WTC11 (cell line): Measurements from ENCODE around the gene BSN. TPM values are rescaled to one million over a fixed set of nuclear protein-coding genes. Genes with fewer than 3 reads are reported as not detected.

Experiments used
- CREB1 ChIP-seq: sonication (generic); formaldehyde crosslinking; IDR thresholded peaks from 2 replicates; pipeline ENCODE4 v1.8.0; 2023; ENCODE audit warnings: mild to moderate bottlenecking, missing genetic modification reagents
- CREM ChIP-seq: sonication (generic); formaldehyde crosslinking; IDR thresholded peaks from 2 replicates; pipeline ENCODE4 v1.8.1; 2022; ENCODE audit warnings: mild to moderate bottlenecking, missing genetic modification reagents, moderate library complexity
- EMX1 ChIP-seq: fragments of 250-450 bp; sonication (Bioruptor Pico); IDR thresholded peaks from 2 replicates; pipeline ENCODE4 v1.8.0; 2021; ENCODE audit warnings: mild to moderate bottlenecking
- IRF1 ChIP-seq: sonication (generic); formaldehyde crosslinking; IDR thresholded peaks from 2 replicates; pipeline ENCODE4 v1.8.0; 2023; ENCODE audit warnings: missing genetic modification reagents
- NFATC4 ChIP-seq: fragments of 250-450 bp; sonication (Bioruptor Pico); IDR thresholded peaks from 2 replicates; pipeline ENCODE4 v1.9.0; 2021; ENCODE audit warnings: mild to moderate bottlenecking
- NFE2L1 ChIP-seq: sonication (generic); formaldehyde crosslinking; IDR thresholded peaks from 2 replicates; pipeline ENCODE4 v1.8.1; 2023; ENCODE audit warnings: missing genetic modification reagents
- NR1H2 ChIP-seq: sonication (generic); formaldehyde crosslinking; IDR thresholded peaks from 2 replicates; pipeline ENCODE4 v1.9.0; 2021; ENCODE audit warnings: mild to moderate bottlenecking, moderate library complexity, missing genetic modification reagents
- NR2C2 ChIP-seq: sonication (generic); formaldehyde crosslinking; IDR thresholded peaks from 2 replicates; pipeline ENCODE4 v1.8.0; 2022; ENCODE audit warnings: mild to moderate bottlenecking, missing genetic modification reagents
- NR3C1 ChIP-seq: sonication (generic); formaldehyde crosslinking; conservative IDR thresholded peaks from 2 replicates; pipeline ENCODE4 v1.8.1; 2023; ENCODE audit warnings: low read depth, mild to moderate bottlenecking, missing genetic modification reagents
- PRDM15 ChIP-seq: sonication (generic); formaldehyde crosslinking; IDR thresholded peaks from 2 replicates; pipeline ENCODE4 v1.8.0; 2022; ENCODE audit warnings: missing genetic modification reagents
- PRRX2 ChIP-seq: fragments of 250-450 bp; sonication (Bioruptor Pico); IDR thresholded peaks from 2 replicates; pipeline ENCODE4 v1.8.0; 2021; ENCODE audit warnings: mild to moderate bottlenecking
- RORB ChIP-seq: fragments of 250-450 bp; sonication (Bioruptor Pico); IDR thresholded peaks from 2 replicates; pipeline ENCODE4 v1.9.0; 2021; ENCODE audit warnings: mild to moderate bottlenecking
- SMAD4 ChIP-seq: sonication (generic); formaldehyde crosslinking; IDR thresholded peaks from 2 replicates; pipeline ENCODE4 v1.8.0; 2022; ENCODE audit warnings: mild to moderate bottlenecking, missing genetic modification reagents
- STAT6 ChIP-seq: sonication (generic); formaldehyde crosslinking; conservative IDR thresholded peaks from 2 replicates; pipeline ENCODE4 v1.8.1; 2023; ENCODE audit warnings: mild to moderate bottlenecking, low read depth, missing genetic modification reagents, moderate library complexity
- TEAD1 ChIP-seq: sonication (generic); formaldehyde crosslinking; IDR thresholded peaks from 2 replicates; pipeline ENCODE4 v1.8.0; 2022; ENCODE audit warnings: mild to moderate bottlenecking, missing genetic modification reagents
- ZBTB43 ChIP-seq: sonication (generic); formaldehyde crosslinking; IDR thresholded peaks from 2 replicates; pipeline ENCODE4 v1.8.1; 2023; ENCODE audit warnings: mild to moderate bottlenecking, missing genetic modification reagents
- ZNF281 ChIP-seq: sonication (generic); formaldehyde crosslinking; IDR thresholded peaks from 2 replicates; pipeline ENCODE4 v1.8.0; 2023; ENCODE audit warnings: mild to moderate bottlenecking, missing genetic modification reagents
- ZNF425 ChIP-seq: fragments of 250-450 bp; sonication (Bioruptor Pico); conservative IDR thresholded peaks from 2 replicates; pipeline ENCODE4 v1.9.0; 2021; ENCODE audit warnings: mild to moderate bottlenecking
- total RNA-seq: library from RNA; stranded (reverse); gene quantifications from 3 replicates; pipeline ENCODE4 v1.2.3, GENCODE V29; 2021
- TF ChIP-seq, protein P1 (sequence below): fragments of 250-450 bp; sonication (Bioruptor Pico); IDR thresholded peaks from 2 replicates; pipeline ENCODE4 v1.9.0; 2021; ENCODE audit warnings: mild to moderate bottlenecking
- TF ChIP-seq, protein P2 (sequence below): fragments of 200-600 bp; IDR thresholded peaks from 2 replicates; pipeline ENCODE4 v1.8.0; 2022; ENCODE audit warnings: antibody characterized with exemption
- TF ChIP-seq, protein P3 (sequence below): sonication (generic); formaldehyde crosslinking; IDR thresholded peaks from 2 replicates; pipeline ENCODE4 v1.8.0; 2022; ENCODE audit warnings: mild to moderate bottlenecking, missing genetic modification reagents

Gene BSN
- total RNA-seq, 1 experiment from 2014 or later: 2.8 TPM

GRCh38 chr3:49719214-49719884 lies 165.1 kb downstream of the BSN start, which contains the start of gene AMIGO3 (continued):
- TF ChIP-seq PRDM15 (CRISPR knock-in tag) (0 out of 2 replicates have a peak, but pooled peaks have one; percentile 6), ZNF281 (CRISPR knock-in tag) (0 out of 2 replicates have a peak, but pooled peaks have one; percentile 83), NFATC4 (CRISPR knock-in tag) (peak; percentile 91), NR3C1 (peak; percentile 95), RORB (CRISPR knock-in tag) (no peak), ZBTB43 (CRISPR knock-in tag) (0 out of 2 replicates have a peak, but pooled peaks have one; percentile 1), TEAD1 (CRISPR knock-in tag) (no peak; the same call in 1 of the 2 replicates), IRF1 (CRISPR knock-in tag) (peak; percentile 32; the same call in 1 of the 2 replicates), CREB1 (peak; percentile 62; the same call in 1 of the 2 replicates), NR1H2 (no peak), NFE2L1 (CRISPR knock-in tag) (no peak), PRRX2 (CRISPR knock-in tag) (peak; percentile 62; the same call in 1 of the 2 replicates), SMAD4 (CRISPR knock-in tag) (no peak; the same call in 1 of the 2 replicates), CREM (no peak; the same call in none of the 2 replicates), EMX1 (CRISPR knock-in tag) (peak; percentile 67; the same call in 1 of the 2 replicates), NR2C2 (peak; percentile 18; the same call in 1 of the 2 replicates), ZNF425 (CRISPR knock-in tag) (peak; percentile 33; the same call in 1 of the 2 replicates), STAT6 (CRISPR knock-in tag) (no peak)
- TF ChIP-seq, protein P1, sequence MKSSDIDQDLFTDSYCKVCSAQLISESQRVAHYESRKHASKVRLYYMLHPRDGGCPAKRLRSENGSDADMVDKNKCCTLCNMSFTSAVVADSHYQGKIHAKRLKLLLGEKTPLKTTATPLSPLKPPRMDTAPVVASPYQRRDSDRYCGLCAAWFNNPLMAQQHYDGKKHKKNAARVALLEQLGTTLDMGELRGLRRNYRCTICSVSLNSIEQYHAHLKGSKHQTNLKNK (CRISPR knock-in tag): peak; percentile 76
- TF ChIP-seq, protein P2, sequence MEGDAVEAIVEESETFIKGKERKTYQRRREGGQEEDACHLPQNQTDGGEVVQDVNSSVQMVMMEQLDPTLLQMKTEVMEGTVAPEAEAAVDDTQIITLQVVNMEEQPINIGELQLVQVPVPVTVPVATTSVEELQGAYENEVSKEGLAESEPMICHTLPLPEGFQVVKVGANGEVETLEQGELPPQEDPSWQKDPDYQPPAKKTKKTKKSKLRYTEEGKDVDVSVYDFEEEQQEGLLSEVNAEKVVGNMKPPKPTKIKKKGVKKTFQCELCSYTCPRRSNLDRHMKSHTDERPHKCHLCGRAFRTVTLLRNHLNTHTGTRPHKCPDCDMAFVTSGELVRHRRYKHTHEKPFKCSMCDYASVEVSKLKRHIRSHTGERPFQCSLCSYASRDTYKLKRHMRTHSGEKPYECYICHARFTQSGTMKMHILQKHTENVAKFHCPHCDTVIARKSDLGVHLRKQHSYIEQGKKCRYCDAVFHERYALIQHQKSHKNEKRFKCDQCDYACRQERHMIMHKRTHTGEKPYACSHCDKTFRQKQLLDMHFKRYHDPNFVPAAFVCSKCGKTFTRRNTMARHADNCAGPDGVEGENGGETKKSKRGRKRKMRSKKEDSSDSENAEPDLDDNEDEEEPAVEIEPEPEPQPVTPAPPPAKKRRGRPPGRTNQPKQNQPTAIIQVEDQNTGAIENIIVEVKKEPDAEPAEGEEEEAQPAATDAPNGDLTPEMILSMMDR: 0 out of 2 replicates have a peak, but pooled peaks have one; percentile 46
- TF ChIP-seq, protein P3, sequence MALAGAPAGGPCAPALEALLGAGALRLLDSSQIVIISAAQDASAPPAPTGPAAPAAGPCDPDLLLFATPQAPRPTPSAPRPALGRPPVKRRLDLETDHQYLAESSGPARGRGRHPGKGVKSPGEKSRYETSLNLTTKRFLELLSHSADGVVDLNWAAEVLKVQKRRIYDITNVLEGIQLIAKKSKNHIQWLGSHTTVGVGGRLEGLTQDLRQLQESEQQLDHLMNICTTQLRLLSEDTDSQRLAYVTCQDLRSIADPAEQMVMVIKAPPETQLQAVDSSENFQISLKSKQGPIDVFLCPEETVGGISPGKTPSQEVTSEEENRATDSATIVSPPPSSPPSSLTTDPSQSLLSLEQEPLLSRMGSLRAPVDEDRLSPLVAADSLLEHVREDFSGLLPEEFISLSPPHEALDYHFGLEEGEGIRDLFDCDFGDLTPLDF (CRISPR knock-in tag): 0 out of 2 replicates have a peak, but pooled peaks have one; percentile 29
